GM18867 (cell line): ENCODE measurements around the gene TUBB6.
A peak's percentile ranks its signal among the peaks of the same experiment; 100 is the strongest.

ENCODE experiments used
- ATAC-seq: cut with Tn5 transposase; IDR thresholded peaks from one replicate; pipeline ENCODE4 v1.9.1; 2021; ENCODE audit warnings: mild to moderate bottlenecking, moderate library complexity; ENCODE audit not compliant: unreplicated experiment

TUBB6 gene

GRCh38 chr18:12307701-12308385, at the start of gene TUBB6:
Gene TUBB6, plus strand, starts transcription at chr18:12308241. Its CDS starts 52 bp downstream, at chr18:12308293.
- ATAC-seq: peak; percentile 56

GRCh38 chr18:12258719-12259705, 49.0 kb upstream of the TUBB6 start:
- ATAC-seq: no peak

- ATAC-seq: no peak
Measured at GRCh38 chr18:12262748-12263147, 45.3 kb upstream of the TUBB6 start.

- no peak for ATAC-seq
Measured at GRCh38 chr18:12264864-12265263, 43.2 kb upstream of the TUBB6 start.

- peak; percentile 74 for ATAC-seq
Measured at GRCh38 chr18:12271376-12272235, 36.4 kb upstream of the TUBB6 start.

- no peak for ATAC-seq
Measured at GRCh38 chr18:12274793-12275192, 33.2 kb upstream of the TUBB6 start.

GRCh38 chr18:12276736-12277554, 31.1 kb upstream of the TUBB6 start:
- no peak for ATAC-seq

GRCh38 chr18:12278215-12278671, 29.8 kb upstream of the TUBB6 start:
- ATAC-seq: no peak

- ATAC-seq: no peak
Measured at GRCh38 chr18:12278741-12279682, 29.0 kb upstream of the TUBB6 start.

- no peak for ATAC-seq
Measured at GRCh38 chr18:12279781-12280531, 28.1 kb upstream of the TUBB6 start.

GRCh38 chr18:12281861-12282260, 26.2 kb upstream of the TUBB6 start:
- ATAC-seq: no peak

GRCh38 chr18:12282442-12283039, 25.5 kb upstream of the TUBB6 start:
- no peak for ATAC-seq

- no peak for ATAC-seq
Measured at GRCh38 chr18:12283256-12283655, 24.8 kb upstream of the TUBB6 start.

GRCh38 chr18:12283666-12284065, 24.4 kb upstream of the TUBB6 start:
- ATAC-seq: no peak

- ATAC-seq: no peak
Measured at GRCh38 chr18:12287131-12287681, 20.8 kb upstream of the TUBB6 start.

GRCh38 chr18:12287684-12288402, 20.2 kb upstream of the TUBB6 start:
- ATAC-seq: no peak

- no peak for ATAC-seq
Measured at GRCh38 chr18:12288403-12288755, 19.7 kb upstream of the TUBB6 start.
